GM18870 (cell line): Measurements from ENCODE around the gene PPFIA3.
"Not testable (repeated sequence)": the region's sequence is repeated elsewhere in the genome, so short reads cannot be mapped to it uniquely, and the experiment has no call there.

Experiments
- ATAC-seq: cut with Tn5 transposase; IDR thresholded peaks from one replicate; pipeline ENCODE4 v1.9.1; 2021; ENCODE audit warnings: moderate library complexity; ENCODE audit not compliant: unreplicated experiment

PPFIA3 gene

DNA sequence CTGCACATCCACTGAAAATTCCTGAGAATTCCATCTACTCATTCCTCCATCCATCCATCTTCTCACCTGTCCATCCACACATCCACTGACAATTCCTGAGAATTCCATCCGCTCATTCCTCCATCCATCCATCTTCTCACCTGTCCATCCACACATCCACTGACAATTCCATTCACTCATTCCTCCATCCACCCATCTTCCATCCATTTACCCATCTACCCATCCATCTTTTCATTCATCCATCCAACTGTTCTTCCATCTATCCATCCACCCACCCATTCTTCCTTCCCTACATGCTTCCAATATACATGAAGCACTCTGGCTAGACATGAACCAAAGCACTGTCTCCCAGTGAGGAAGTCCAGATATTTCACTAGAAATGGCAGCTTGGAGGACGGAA lies 53.9 kb downstream of the PPFIA3 start:
- ATAC-seq = no peak

DNA sequence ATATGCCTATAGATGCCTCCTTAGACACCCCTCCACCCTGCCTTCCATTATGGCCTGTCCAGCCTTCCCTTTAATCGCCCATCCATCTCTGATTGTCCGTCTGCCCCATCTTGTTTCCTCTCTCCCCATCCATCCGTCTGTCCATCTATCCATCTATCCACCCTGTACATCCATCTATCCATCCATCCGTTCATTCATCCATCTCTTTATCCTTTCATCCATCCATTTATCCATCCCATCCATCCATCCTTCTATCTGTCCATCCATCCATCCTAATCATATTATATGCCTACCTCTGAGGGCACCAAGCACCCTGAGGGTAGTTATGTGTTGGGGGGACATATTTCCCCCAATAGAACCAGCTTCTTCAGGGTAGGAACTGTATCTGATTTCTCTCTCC lies 61.3 kb downstream of the PPFIA3 start:
- no peak for ATAC-seq

DNA sequence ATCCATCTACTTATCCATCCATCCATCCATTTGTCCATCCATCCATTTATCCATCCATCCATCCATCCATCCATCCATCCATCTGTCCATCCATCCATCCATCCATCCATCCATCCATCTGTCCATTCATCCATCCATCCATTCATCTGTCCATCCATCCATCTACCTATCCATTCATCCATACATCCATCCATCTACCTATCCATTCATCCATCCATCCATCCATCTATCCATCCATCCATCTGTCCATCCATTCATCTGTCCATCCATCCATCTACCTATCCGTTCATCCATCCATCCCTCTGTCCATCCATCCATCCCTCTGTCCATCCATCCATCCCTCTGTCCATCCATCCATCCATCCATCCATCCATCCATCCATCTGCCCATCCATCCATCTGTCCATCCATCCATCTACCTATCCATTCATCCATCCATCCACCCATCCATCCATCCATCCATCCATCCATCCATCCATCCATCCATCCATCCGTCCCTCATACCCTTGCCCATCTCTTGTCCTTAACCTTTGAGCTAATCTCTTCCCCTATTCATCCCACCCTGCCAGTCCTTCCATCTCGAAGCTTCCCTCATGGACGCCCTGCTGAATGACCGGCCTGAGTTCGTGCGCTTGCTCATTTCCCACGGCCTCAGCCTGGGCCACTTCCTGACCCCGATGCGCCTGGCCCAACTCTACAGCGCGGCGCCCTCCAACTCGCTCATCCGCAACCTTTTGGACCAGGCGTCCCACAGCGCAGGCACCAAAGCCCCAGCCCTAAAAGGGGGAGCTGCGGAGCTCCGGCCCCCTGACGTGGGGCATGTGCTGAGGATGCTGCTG lies 62.9 kb downstream of the PPFIA3 start:
- not testable (repeated sequence) for ATAC-seq

DNA sequence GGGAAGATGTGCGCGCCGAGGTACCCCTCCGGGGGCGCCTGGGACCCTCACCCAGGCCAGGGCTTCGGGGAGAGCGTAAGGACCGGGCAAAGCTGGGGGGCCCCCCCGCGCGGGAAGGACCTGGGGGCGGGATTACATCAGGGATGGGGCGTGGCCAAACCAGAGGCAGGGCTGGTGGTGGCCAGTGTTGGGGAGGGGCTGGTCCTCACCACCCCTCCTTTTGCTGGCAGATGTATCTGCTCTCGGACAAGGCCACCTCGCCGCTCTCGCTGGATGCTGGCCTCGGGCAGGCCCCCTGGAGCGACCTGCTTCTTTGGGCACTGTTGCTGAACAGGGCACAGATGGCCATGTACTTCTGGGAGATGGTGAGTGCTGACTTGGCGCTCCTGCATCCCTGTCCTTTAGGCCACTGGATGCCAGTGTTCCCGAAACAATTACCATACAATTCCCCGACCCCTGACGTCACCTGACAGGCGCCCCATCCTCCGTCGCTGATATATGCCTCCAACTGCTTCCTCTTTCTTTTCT lies 63.6 kb downstream of the PPFIA3 start:
- ATAC-seq = no peak

DNA sequence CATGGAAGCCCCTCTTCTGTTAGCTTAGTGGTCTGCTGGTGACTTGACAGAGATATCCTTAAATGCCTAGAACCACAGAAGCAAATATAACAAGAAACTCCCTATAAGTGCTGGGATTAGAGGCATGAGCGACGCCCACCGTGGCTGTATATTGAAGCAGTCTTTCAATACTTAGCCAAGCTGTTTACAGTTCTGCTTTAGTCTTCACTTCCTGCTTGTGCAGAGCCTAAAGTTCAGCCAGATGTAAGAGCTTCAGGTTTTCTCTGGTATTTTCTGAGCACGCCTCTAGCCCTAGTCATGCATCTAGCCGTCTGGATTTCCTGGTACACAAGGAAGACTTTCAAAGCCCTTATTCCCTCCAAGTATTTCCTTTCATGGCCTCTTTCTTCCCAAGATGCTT lies 66.8 kb downstream of the PPFIA3 start:
- no peak for ATAC-seq

DNA sequence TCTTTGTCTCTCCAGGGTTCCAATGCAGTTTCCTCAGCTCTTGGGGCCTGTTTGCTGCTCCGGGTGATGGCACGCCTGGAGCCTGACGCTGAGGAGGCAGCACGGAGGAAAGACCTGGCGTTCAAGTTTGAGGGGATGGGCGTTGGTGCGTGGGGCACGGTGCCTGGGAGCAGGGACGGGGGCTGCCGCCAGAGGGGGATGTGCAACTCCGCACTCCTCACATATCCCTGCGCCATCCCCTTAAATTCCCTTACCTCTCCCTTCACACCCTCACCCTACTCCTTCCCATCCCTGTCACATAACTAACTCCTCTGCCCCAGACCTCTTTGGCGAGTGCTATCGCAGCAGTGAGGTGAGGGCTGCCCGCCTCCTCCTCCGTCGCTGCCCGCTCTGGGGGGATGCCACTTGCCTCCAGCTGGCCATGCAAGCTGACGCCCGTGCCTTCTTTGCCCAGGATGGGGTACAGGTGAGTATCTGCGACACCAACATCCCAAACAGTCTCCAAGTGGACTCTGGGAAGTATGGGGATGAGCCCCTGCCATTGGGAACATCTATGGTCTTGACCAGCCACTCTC lies 69.4 kb downstream of the PPFIA3 start:
- ATAC-seq = no peak

DNA sequence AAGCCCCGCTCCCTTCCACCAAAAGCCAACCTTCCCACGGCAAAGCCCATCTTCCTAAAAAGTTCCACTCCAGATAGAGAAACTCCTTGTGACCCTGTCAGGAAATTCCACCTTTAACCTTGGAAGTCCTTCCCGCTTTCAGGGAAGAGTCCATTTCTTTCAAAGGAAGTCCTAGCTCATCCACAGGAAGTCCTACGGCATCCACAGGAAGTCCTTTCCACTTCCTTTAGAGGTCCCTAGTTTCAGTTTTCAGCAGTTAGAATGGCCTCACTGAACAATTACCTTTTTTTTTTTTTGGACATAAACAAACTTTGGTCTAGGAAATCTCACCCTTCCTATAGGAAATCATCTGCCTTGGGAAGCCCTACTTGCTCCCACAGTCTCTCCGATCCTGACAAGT lies 69.9 kb downstream of the PPFIA3 start:
- no peak for ATAC-seq

DNA sequence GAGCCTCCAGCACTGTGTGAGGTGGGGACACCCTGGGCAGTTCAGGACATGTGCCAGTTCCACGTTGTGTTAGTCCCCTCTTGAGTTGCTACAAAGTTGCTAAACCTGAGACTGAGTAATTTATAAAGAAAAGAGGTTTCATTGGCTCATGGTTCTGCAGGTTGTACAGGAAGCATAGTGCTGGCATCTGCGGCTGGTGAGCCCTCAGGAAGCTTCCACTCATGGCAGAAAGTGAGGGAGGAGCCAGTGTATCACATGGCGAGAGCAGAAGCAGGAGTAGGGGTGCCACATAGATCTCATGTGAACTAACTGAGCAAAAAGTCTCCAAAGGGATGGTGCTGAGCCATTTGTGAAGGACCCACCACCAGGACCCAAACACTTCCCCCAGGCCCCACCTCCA lies 71.4 kb downstream of the PPFIA3 start:
- ATAC-seq = no peak

DNA sequence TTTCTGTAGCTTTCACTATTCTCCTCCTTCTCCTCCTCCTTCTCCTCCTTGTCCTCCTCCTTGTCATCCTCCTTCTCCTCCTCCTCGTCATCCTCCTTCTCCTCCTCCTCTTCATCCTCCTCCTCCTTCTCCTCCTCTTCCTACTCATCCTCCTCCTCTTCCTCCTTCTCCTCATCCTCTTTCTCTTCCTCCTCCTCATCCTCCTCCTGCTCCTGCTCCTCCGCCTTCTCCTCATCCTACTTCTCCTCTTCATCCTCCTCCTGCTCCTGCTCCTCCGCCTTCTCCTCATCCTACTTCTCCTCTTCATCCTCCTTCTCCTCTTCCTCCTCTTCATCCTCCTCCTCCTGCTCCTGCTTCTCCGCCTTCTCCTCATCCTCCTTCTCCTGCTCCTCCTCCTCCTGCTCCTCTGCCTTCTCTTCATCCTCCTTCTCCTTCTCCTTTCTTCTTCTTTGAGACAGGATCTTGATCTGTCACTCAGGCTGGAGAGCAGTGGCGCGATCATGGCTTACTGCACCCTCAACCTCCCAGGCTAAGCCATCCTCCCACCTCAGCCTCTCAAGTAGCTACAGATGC lies 74.6 kb downstream of the PPFIA3 start:
- no peak for ATAC-seq

DNA sequence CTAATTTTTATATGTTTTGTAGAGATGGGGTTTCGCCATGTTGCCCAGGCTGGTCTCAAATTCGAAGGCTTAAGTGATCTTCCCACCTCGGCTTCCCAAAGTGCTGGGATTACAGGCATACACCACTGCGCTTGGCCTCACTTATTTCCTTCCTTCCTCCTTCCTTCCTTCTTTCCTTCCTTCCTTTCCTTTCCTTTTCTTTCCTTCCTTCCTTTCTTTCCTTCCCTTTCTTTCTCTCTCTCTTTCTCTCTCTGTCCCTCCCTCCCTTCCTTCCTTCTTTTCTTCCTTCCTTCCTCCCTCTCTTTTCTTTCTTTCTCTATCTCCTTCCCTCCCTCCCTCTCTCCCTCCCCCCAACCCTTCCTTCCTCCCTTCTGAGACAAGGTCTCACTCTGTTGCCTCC lies 75.1 kb downstream of the PPFIA3 start:
- ATAC-seq = no peak

DNA sequence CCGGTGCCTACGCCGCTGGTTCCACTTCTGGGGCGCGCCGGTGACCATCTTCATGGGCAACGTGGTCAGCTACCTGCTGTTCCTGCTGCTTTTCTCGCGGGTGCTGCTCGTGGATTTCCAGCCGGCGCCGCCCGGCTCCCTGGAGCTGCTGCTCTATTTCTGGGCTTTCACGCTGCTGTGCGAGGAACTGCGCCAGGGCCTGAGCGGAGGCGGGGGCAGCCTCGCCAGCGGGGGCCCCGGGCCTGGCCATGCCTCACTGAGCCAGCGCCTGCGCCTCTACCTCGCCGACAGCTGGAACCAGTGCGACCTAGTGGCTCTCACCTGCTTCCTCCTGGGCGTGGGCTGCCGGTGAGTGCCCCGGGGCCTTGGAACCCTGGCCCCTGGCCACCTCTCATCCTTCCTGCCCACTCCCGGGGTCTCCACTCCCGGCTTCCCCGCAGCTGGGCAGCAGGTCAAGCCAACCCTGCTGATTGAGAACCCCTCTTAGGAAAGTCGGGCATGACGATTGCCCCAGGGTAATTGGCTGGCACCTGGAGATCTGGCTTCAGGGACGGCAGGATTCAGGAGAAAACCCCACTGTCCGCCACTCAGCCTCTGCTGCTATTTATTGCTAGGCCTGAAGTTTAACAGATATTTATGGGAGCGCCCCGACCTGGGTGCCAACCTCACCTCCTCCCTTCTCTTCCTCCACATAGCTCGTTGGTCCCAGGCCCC lies 77.3 kb downstream of the PPFIA3 start:
- no peak for ATAC-seq

DNA sequence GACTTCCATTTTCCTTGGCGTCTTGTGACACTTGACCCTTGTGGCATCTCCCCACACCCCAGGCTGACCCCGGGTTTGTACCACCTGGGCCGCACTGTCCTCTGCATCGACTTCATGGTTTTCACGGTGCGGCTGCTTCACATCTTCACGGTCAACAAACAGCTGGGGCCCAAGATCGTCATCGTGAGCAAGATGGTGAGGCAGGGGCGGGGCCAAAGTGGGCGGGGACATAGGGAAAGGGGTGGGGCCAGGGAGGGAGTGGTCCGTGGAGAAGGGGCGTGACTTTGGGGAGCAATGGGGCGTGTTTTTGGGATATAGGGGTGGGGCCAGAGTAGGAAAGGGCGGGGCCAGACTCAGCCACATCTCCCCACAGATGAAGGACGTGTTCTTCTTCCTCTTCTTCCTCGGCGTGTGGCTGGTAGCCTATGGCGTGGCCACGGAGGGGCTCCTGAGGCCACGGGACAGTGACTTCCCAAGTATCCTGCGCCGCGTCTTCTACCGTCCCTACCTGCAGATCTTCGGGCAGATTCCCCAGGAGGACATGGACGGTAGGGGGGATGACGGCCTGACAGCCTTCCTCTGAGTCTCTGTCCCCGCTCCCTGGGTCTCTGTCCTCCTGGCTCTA lies 81.0 kb downstream of the PPFIA3 start:
- ATAC-seq = no peak
